GM23248 (cell line): ENCODE measurements around the gene CABCOCO1. TPM values are rescaled to one million over a fixed set of nuclear protein-coding genes. Genes with fewer than 3 reads are reported as not detected.

Experiments used
- DNase-seq: peaks from one replicate; pipeline ENCODE4 v3.0.0-alpha.2; 2015
- H2AFZ ChIP-seq: fragments of 200-600 bp; sonication (generic); 2 replicates; pipeline ENCODE4 v1.6.1; 2016; ENCODE audit warnings: antibody characterized with exemption
- H3F3A ChIP-seq: fragments of 200-600 bp; sonication (generic); 2 replicates; pipeline ENCODE4 v1.6.1; 2016; ENCODE audit warnings: mild to moderate bottlenecking, antibody characterized with exemption, mixed run types; ENCODE audit not compliant: insufficient read depth
- H3K27ac ChIP-seq: fragments of 200-600 bp; sonication (generic); 2 replicates; pipeline ENCODE4 v1.5.1; 2016; ENCODE audit warnings: mild to moderate bottlenecking
- H3K27me3 ChIP-seq: fragments of 200-600 bp; sonication (generic); replicated peaks from 2 replicates; pipeline ENCODE4 v1.6.1; 2016; ENCODE audit warnings: mild to moderate bottlenecking; ENCODE audit not compliant: insufficient read depth
- H3K36me3 ChIP-seq: fragments of 200-600 bp; sonication (generic); 2 replicates; pipeline ENCODE4 v1.6.1; 2016; ENCODE audit warnings: low read depth, mild to moderate bottlenecking
- H3K4me1 ChIP-seq: fragments of 200-600 bp; sonication (generic); 2 replicates; pipeline ENCODE4 v1.6.1; 2016; ENCODE audit warnings: mild to moderate bottlenecking; ENCODE audit not compliant: insufficient read depth
- H3K4me2 ChIP-seq: fragments of 200-600 bp; sonication (generic); one replicate; pipeline ENCODE4 v1.6.1; 2016; ENCODE audit warnings: mild to moderate bottlenecking; ENCODE audit not compliant: unreplicated experiment
- H3K4me3 ChIP-seq: fragments of 200-600 bp; sonication (generic); 2 replicates; pipeline ENCODE4 v1.5.1; 2016; ENCODE audit warnings: mild to moderate bottlenecking
- H3K79me2 ChIP-seq: fragments of 200-600 bp; sonication (generic); 2 replicates; pipeline ENCODE4 v1.6.1; 2016; ENCODE audit warnings: mild to moderate bottlenecking; ENCODE audit not compliant: insufficient read depth
- H3K9ac ChIP-seq: fragments of 200-600 bp; sonication (generic); 2 replicates; pipeline ENCODE4 v1.6.1; 2016; ENCODE audit warnings: mild to moderate bottlenecking
- H3K9me2 ChIP-seq: fragments of 200-600 bp; sonication (generic); 2 replicates; pipeline ENCODE4 v1.6.1; 2016; ENCODE audit warnings: mixed run types, mild to moderate bottlenecking, moderate library complexity; ENCODE audit not compliant: insufficient read depth
- H3K9me3 ChIP-seq: fragments of 200-600 bp; sonication (generic); one replicate; pipeline ENCODE4 v1.6.1; 2017; ENCODE audit warnings: low read depth
- H4K20me1 ChIP-seq: fragments of 200-600 bp; sonication (generic); 2 replicates; pipeline ENCODE4 v1.6.0; 2016; ENCODE audit not compliant: insufficient read depth
- EZH2 ChIP-seq: fragments of 200-600 bp; sonication (generic); IDR thresholded peaks from 2 replicates; pipeline ENCODE4 v1.6.1; 2018; ENCODE audit warnings: antibody characterized with exemption, mild to moderate bottlenecking; ENCODE audit not compliant: insufficient read depth, poor library complexity, severe bottlenecking
- EZH2phosphoT487 ChIP-seq: fragments of 200-600 bp; sonication (generic); IDR thresholded peaks from 2 replicates; pipeline ENCODE4 v1.6.1; 2018; ENCODE audit warnings: antibody characterized with exemption, moderate library complexity, mild to moderate bottlenecking, low read depth; ENCODE audit not compliant: insufficient read depth
- WGBS, 2 experiments: methylation state at CpG; one replicate each; pipeline ENCODE4 v1.1.6; 2015 to 2017; ENCODE audit warnings: low lambda C conversion rate in 2 of 2, low coverage in 1 of 2; ENCODE audit errors: missing lambda C conversion rate in 2 of 2; 5-methylcytosine and 5-hydroxymethylcytosine counted together
- in situ Hi-C: fragments of 300-500 bp; cut with MboI; formaldehyde crosslinking; loops from 2 replicates; pipeline ENCODE4 v1.15.0; 2020
- polyA plus RNA-seq: library from polyadenylated mRNA; unstranded; fragments of >200 nt; fragmentation: Nextera tagmentation; extraction: Ambion mirVana; gene quantifications from 2 replicates; pipeline ENCODE4 v1.2.1, GENCODE V29; 2016
- total RNA-seq: library from RNA; depleted of rRNA; stranded (reverse); fragments of >200 nt; shearing (Covaris generic); gene quantifications from 2 replicates; pipeline ENCODE4 v1.2.3, GENCODE V29; 2014

The CABCOCO1 gene
- total and polyA plus RNA-seq, 2 experiments from 2014 or later: 0.22 to 1.1 TPM

GRCh38 chr10:61775111-61775510, 112.4 kb downstream of the CABCOCO1 start:
- DNase-seq: no peak
- Histone ChIP-seq H3K9ac (no peak overlapping the region), H3K79me2 (no peaks in the 10 kb centered on the region), H3K4me3 (no peak overlapping the region), H3K4me1 (peaks cover 6% of the 10 kb centered on the region), H3K9me3 (no peaks in the 10 kb centered on the region), H3K4me2 (no peak overlapping the region), H2AFZ (no peak overlapping the region), H3K27me3 (no peaks in the 10 kb centered on the region), H4K20me1 (no peaks in the 10 kb centered on the region), H3K36me3 (no peaks in the 10 kb centered on the region), H3K9me2 (no peaks in the 10 kb centered on the region), H3K27ac (no peak overlapping the region), H3F3A (peaks cover 6% of the 10 kb centered on the region; the same call in 1 of the 2 replicates)
- 46 to 47% methylated on average over 2 of the region's 2 CpGs for WGBS, 2 experiments
- no peak for TF ChIP-seq EZH2
- in situ Hi-C loops: no loop called here

- Histone ChIP-seq H3K9me3 (no peaks in the 10 kb centered on the region), H3K4me2 (no peak overlapping the region), H2AFZ (no peak overlapping the region), H3K27ac (no peak overlapping the region), H3K27me3 (no peaks in the 10 kb centered on the region), H3F3A (peaks cover 16% of the 10 kb centered on the region), H4K20me1 (no peaks in the 10 kb centered on the region), H3K9me2 (no peaks in the 10 kb centered on the region), H3K4me3 (no peak overlapping the region), H3K79me2 (no peaks in the 10 kb centered on the region), H3K4me1 (peaks cover 14% of the 10 kb centered on the region), H3K9ac (no peak overlapping the region), H3K36me3 (no peaks in the 10 kb centered on the region)
- in situ Hi-C loops: no loop called here
- TF ChIP-seq EZH2 (no peak), EZH2phosphoT487 (no peak)
- DNase-seq: no peak
- 86 to 89% methylated on average over 7 of the region's 7 CpGs for WGBS, 2 experiments
Measured at GRCh38 chr10:61776615-61777266, 114.0 kb downstream of the CABCOCO1 start.

GRCh38 chr10:61778137-61778536, 115.4 kb downstream of the CABCOCO1 start:
- in situ Hi-C loops: no loop called here
- Histone ChIP-seq H3K4me3 (no peak overlapping the region), H3K27ac (no peak overlapping the region), H3F3A (peaks cover 16% of the 10 kb centered on the region), H3K79me2 (no peaks in the 10 kb centered on the region), H3K27me3 (no peaks in the 10 kb centered on the region), H3K36me3 (no peaks in the 10 kb centered on the region), H3K4me2 (no peak overlapping the region), H3K9me3 (no peaks in the 10 kb centered on the region), H3K9me2 (no peaks in the 10 kb centered on the region), H3K9ac (no peak overlapping the region), H4K20me1 (no peaks in the 10 kb centered on the region), H2AFZ (no peak overlapping the region), H3K4me1 (peaks cover 20% of the 10 kb centered on the region)
- TF ChIP-seq EZH2phosphoT487: no peak
- no peak for TF ChIP-seq EZH2
- DNase-seq: no peak

GRCh38 chr10:61779276-61779675, 116.5 kb downstream of the CABCOCO1 start:
- Histone ChIP-seq H3K9me2 (no peaks in the 10 kb centered on the region), H3K79me2 (no peaks in the 10 kb centered on the region), H3F3A (peaks cover 16% of the 10 kb centered on the region), H3K36me3 (no peaks in the 10 kb centered on the region), H2AFZ (no peak overlapping the region), H4K20me1 (no peaks in the 10 kb centered on the region), H3K9me3 (no peaks in the 10 kb centered on the region), H3K4me2 (peak overlapping the region; percentile 44), H3K27me3 (no peaks in the 10 kb centered on the region), H3K9ac (0 out of 2 replicates have a peak overlapping the region, but pooled peaks have one; percentile 4), H3K4me3 (no peak overlapping the region), H3K4me1 (peaks cover 20% of the 10 kb centered on the region), H3K27ac (peak overlapping the region; percentile 54)
- in situ Hi-C loops: no loop called here
- DNase-seq: no peak
- 88% methylated on average over 6 of the region's 6 CpGs for WGBS, 2 experiments
- TF ChIP-seq EZH2phosphoT487 (no peak), EZH2 (no peak)
